Transverse colon (tissue), 3 donors: ENCODE data around the gene C10orf67.

Experiments used
- POLR2A ChIP-seq: fragments of 450-650 bp; IDR thresholded peaks from one replicate; pipeline ENCODE4 v1.6.1; 2016; ENCODE audit warnings: antibody characterized with exemption, mild to moderate bottlenecking, moderate library complexity
- TF ChIP-seq, protein P1 (sequence below), 5 experiments: fragments of 200-600 bp in 3 of 5; fragments of 450-650 bp in 2 of 5; sonication (generic) in 3 of 5; IDR thresholded peaks; 1 replicate in 2 of 5; 2 replicates in 3 of 5; pipeline ENCODE4 v1.5.1; 2016 to 2017; ENCODE audit warnings: antibody characterized with exemption in 5 of 5, inconsistent platforms in 3 of 5, mild to moderate bottlenecking in 2 of 5, moderate library complexity in 1 of 5

DNA sequence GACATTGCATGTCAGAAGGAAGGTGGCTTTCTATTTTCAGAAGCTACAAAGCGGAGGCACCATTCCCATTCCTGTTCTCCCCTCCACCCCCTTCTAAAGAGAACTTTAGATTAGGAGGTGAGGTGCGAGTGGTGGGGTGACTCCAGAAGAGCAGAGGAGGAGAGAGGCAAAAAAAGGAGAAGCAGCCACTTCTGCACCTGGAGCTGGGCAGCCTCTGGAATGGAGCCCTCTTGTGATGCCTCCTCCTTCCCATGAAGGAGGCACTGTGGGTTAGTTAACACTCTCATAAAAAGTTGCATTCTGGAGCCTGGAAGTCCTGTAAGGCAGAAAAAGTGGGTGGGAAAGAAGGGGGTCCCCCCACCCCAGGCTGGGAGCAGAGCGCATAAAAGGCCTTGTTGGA lies 147.7 kb downstream of the C10orf67 start:
- TF ChIP-seq, protein P1, sequence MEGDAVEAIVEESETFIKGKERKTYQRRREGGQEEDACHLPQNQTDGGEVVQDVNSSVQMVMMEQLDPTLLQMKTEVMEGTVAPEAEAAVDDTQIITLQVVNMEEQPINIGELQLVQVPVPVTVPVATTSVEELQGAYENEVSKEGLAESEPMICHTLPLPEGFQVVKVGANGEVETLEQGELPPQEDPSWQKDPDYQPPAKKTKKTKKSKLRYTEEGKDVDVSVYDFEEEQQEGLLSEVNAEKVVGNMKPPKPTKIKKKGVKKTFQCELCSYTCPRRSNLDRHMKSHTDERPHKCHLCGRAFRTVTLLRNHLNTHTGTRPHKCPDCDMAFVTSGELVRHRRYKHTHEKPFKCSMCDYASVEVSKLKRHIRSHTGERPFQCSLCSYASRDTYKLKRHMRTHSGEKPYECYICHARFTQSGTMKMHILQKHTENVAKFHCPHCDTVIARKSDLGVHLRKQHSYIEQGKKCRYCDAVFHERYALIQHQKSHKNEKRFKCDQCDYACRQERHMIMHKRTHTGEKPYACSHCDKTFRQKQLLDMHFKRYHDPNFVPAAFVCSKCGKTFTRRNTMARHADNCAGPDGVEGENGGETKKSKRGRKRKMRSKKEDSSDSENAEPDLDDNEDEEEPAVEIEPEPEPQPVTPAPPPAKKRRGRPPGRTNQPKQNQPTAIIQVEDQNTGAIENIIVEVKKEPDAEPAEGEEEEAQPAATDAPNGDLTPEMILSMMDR (IDR thresholded peaks at IDR 0.05) = no peak
- no peak for TF ChIP-seq POLR2A
